HG03439 (cell line): ENCODE data around the gene GRIP2.

Source experiments
- ATAC-seq: cut with Tn5 transposase; IDR thresholded peaks from one replicate; pipeline ENCODE4 v1.9.1; 2021; ENCODE audit warnings: mild to moderate bottlenecking, moderate library complexity; ENCODE audit not compliant: unreplicated experiment

The GRIP2 gene

DNA sequence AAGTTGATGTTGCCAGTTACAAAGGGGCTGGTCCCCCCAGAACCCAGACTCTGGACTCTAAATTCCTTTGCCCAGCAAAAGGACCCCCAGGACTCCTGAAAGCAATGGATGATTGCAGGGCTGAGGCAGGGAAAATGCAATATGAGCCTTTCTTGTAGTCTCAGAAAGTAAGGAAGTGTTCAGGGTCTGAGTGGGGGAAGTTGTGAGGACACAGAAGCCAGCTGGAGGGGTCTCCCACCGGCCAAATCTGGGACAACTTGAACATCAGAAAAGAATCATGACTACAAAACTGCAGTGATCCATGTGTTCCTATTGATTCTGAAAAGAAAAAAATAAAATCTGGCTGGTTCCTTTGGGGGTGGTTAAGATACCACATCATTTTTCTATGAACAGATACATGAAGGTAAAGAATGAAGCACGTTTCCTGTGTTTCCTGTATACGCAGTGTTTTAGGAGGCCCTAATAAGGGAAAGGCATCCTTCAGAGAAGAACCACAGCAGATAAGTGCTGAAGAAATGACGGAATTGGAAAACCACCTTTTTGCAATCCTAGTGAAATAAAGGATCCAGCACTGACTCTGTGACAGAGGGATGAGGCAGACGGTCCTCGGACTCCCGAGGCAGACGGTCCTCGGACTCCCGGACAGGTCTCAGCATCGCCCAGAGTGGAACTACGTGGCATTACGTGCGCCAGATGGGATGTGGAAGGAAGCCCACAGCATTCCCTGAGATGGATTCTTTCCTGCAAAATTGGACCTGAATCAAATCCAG, 22.2 kb upstream of the GRIP2 start:
- ATAC-seq = no peak

DNA sequence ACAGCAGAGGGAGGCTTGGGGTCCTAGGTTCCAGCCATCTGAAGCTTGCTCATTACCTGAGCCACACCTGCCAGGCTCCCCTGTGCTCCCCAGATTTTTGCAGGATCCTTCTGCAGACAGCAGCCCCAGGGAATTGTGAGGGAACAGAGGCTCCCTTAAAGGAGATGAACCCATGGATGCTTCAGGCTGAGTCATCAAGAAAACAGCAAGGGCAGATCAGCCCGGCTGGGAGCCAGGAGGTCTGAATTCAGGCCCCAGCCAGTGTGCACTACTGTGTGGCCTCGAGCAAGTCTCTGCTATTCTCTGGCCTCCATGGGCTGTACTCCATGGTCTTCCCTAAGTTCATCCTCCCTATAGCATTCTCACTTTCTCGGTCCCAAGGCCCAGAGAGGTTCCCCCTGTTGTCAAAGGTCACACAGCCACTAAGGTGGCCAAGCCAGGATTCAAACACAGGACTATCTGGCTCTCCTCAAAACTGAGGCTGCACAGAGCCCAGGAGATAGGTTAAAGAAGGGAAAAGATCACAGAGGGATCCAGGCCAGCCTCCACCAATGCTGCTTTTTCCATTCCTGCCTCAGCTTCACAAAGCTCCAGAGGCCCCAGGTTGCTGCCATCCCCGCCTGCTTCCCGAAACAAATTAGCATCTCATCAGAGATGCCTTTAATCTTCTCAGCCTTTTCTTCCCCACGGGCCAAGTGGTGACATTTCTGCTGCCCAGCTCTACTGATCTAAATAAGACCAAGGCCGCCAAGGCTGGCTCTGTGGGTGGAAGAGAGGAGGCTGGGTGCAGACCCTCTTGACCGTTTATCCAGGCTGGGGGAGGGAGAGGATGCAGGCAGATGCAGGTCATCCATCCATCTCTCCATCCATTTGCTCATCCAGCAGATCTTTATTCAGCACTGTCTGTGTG, 21.2 kb upstream of the GRIP2 start:
- no peak for ATAC-seq

DNA sequence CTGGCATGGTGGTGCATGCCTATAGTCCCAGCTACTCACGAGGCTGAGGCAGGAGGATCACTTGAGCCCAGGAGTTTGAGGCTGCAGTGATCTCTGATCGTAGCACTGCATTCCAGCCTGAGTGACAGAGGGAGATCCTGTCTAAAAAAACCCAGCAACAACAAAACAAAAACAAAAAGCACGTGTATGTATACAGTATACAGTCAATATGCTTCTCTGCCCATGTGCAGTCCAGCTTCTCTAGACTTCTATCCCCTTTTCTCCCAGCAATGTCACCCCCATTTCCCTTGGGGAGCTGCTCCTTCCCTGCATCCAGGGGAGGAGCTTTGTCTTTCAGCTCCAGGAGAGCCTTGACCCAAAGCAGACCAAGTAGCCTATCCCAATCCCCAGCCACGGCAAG, 20.0 kb upstream of the GRIP2 start:
- ATAC-seq = no peak

DNA sequence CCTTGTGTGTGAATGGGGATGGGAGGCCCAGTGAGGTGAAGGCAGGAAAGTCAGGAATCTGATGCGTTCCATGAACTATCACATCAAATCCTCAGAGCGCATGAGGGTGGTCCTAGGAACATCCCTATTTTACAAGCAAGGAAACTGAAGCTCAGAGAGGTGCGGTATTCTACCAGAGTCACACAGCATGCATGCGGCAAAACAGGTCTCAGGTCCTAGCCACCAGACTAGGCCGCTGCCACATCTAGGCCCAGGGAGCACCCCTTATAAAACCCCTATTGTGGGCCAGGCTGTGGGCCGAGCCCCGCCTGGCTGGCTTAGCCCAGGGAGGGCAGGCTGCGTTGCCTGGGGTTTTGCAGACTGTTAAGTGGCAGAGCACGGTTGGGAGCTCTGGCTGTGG, 17.9 kb upstream of the GRIP2 start:
- ATAC-seq = no peak

DNA sequence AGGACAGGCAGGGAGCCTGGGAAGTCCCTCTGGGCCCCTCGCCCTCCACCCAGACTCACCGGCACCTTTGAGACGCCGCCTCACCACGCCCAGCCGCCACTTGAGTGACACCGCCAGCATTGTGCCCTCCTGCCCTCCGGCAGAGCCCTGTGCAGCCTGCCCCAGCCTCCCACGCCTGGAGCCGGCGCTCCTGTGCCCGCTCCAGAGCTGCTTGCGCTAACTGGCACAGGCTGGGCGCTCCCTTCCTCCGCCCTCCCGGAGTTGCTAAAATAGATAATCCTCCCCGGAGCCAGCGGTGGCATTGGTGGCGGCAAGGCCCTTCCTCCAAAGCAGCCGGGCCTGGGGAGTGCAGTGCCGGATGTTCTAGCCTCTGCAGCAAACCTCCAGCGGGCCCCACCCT, 15.7 kb upstream of the GRIP2 start:
- ATAC-seq = no peak

DNA sequence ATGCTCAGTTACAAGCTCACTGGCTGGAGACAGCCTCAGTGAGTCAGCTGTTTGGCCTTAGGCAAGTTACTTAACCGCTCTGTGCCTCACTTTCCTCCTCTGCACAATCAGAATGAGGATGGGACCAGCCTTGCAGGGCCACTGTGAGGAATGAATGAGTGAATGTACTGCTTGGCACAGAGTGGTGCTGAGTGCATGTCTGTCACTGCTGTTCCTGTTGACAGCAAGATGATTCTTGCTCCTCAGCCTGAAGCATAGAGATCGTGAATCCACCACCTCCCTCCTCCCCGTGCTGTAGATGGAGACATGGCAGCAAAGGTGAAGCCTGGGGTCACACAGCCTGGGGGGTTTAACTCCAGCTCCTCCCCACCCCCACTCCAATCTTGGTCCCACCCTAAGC, 14.6 kb upstream of the GRIP2 start:
- no peak for ATAC-seq

DNA sequence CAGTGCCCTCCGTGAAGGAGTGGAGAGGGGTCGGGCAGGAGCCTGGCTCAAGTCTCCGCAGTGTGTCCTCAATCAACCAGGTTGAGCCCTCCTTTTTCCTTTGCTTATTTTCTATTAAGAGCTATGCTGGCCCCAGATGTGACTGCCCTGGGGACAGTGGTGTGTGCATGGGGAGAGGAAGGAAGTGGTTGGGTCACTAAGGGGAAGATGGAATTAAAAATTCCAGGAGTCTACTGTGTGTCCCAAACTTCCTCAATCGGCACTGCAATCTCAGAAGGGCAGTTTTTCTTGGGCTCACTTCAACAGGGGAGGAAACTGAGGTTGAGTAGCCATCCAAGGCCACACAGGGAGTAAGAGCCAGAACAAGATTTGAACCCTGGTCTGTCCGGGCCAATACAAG, 13.7 kb upstream of the GRIP2 start:
- ATAC-seq = no peak

DNA sequence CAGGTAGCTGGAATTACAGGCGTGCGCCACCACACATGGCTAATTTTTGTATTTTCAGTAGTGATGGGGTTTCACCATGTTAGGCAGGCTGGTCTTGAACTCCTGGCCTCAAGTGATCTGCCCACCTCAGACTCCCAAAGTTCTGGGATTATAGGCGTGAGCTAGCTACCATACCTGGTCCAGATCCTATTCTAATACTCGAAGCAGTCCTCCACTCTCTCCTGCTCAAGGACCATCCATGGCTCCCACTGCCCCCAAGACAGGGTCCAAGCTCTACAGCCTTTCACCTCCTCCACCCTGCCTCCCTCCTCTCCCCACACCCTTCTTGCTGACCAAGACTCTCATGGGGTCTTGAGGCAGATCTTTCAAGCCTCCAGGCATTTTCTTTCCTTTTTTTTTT, 12.6 kb upstream of the GRIP2 start:
- ATAC-seq = no peak

DNA sequence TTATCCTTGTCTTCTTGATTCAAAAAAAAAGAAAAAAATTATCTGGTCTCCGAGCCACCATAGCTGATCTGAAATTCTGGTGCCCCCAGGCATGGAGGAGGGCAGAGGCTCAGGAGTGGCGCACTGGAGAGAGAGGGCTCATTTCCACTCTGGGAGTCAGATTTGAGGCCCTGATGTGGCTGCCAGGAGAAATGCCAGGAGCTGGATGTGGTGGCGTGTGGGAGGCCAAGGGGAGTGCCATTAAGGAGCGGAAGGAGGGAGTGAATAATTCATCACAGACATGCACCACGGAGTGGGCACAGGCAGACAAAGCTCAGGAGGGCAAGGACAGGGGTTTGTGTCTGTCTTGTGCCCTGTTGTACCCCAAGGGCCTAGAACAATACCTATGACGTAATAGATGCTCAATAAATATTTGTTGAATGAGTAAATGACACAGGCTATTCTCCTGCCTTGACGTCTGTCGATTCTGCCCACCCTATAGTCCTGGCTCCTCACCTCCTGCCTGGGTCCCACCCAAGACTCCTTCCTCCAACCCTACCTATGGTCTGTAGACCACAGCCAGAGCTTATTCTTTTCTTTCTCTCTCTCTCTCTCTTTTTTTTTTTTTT, 12.0 kb upstream of the GRIP2 start:
- no peak for ATAC-seq

DNA sequence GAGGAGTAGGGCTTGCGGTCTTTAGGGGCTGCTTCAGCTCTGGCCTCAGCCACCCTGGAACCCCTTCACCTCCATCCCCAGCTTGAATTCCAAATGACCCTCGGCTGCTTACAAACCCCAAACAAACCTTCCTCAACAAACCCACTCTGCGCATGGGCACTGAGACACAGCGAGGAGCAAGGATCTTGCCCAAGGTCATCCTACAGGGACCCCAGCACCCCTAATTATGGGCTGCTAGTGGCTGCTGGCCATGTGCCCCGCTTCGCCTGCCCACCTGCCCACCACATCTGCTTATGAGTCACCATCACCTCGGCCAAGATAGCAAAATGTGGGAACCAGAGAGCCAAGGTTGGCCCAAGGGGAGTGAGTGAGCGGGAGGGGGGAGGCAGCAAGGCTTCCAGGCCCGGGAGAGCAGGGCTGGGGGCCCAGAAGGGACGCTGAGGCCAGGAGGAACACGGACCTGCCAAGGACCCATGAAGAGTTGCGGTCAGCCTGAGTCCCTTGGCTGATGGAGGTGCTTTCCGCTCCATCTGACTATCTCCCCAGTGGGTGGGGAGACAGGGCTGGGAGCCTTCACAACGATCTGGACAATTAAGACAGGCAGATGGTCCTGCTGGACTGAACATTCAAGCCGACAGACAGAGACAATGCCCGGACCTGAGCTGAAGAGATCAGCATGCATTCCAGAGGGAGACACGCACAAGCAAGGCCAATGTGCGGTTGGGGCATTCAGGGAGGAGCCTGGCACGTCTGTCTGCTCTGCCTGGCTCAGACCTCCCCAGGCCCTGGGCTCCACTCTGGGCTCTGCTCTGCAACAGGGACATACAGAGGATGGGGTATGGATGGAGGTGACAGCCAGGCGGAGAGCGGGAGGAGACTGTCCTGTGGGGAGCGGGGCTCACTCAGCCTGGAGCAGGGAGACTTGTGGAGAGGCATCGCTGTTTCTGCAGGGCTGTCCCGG, 10.8 kb upstream of the GRIP2 start:
- no peak for ATAC-seq

DNA sequence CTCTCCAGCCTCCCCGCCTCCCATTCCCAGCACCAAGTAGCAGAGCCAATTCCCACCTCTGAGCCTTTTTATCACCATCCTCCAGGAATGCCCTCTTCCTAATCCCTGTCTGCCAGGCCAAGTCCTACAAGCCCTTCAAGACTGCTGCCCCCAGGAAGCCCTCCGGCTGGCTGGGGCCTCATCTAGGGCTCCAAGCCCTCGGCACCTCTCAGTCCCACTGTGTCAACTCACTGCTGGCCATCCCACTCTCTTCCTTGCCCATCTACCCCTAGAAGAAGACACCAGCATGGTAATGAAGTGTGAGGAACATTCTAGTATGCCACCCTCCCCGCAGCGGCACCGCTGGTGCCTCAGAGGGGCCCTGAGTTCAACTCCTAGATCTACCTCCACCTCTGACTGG, 10.0 kb upstream of the GRIP2 start:
- no peak for ATAC-seq

DNA sequence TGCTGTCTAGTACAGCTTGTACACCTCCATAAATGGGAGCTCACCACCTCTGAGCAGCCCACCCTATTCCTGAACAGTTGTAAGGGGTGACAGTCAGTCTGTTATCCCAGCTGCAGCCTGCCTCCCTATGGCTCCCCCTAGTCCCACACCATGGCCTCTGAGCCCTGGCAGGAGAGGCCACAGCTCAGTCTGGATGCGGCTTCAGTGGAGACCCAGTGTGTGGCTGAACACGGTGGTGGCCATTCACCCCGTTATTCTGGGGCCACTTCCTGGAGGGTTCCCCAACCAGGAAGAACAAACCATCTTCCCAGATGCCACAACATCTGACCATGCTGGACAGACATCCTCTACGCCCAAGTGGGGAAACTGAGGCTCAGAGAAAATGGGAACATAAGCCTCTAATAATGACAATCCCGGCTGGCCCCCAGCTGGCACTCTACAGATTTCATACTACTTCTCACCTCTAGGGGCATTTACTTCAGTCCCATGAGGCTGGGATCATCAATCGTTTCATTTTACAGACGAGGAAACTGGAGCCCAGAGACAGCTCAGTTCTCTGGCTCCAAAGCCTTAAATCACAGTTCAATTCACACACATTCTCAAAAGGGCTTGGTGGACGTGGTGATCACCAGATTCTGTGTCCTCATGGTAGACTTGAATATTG, 9.2 kb upstream of the GRIP2 start:
- no peak for ATAC-seq

DNA sequence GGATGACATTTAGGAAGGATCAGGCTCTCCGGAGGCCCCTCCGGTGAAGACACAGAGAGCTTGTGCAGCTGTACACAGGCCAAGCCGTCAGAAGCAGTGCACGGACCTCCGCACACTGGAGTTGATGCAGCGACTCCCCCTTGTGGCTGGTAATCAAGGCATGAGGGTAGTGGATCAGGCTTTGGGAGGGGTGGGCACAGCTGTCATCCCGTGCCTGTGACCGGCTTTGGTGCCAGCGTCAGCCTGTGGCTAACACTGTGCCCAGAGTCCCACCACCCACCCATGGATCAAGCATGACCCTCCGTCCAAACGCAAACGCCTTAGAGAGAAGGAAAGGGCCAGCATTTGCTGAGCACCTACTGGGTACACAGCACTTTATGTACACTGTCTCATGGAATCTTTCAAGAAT, 8.2 kb upstream of the GRIP2 start:
- ATAC-seq = no peak

DNA sequence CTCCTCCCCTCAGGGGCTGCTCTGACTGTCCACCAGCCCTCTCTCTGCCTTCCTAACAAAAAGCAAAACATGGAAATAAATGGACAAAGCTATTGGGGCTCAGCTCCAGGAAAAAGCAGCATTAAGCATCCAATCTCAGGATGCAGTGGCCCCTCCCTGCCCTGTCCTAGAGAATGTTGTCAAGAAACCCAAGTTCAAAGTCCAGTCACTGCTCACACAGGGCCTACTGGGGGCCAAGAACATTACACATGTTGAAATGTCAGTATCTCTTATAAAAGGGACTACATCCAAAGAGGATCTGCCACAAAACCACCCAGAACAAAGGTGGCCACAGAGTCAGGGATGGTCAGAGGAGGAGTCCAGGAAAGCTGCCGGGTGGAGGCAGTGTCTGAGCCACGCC, 7.6 kb upstream of the GRIP2 start:
- ATAC-seq = no peak

DNA sequence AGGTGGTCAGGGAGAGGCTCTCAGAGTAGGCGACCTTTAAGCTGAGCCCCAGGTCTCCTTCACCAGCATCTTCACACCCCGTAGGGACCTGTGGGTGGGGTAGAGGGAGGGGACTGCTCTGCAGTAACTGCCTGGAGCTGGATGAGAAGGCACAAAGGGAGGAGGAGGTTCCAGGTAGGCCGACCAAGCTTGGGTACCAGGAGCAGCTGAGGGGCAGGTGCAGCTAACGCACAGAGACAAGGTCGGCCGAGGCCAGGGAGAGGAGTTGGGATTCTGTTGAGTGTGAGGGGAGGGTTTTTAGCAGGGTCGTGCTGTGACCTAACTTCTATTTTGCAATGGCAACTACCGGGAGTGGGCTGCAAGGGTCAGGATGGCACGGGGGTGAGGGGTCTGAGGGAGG, 5.9 kb upstream of the GRIP2 start:
- no peak for ATAC-seq

DNA sequence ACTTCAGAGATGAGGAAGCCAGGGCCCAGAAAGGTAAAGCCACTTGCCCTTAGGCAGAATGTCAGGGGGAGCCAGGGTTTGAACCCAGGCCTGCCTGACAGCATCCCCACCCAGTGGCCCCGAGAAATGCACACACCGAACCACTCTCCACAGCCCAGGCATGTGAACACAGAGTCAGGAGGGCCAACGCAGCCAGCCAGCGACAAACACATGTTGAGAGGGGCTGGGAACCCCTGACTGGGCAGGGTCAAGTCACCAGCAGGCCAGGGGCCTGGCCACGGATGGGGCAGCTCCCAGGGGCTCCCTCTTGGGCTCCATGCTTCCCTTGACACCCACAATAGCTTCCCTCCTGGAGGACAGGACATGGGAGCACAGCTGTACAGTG, 5.1 kb upstream of the GRIP2 start:
- no peak for ATAC-seq

DNA sequence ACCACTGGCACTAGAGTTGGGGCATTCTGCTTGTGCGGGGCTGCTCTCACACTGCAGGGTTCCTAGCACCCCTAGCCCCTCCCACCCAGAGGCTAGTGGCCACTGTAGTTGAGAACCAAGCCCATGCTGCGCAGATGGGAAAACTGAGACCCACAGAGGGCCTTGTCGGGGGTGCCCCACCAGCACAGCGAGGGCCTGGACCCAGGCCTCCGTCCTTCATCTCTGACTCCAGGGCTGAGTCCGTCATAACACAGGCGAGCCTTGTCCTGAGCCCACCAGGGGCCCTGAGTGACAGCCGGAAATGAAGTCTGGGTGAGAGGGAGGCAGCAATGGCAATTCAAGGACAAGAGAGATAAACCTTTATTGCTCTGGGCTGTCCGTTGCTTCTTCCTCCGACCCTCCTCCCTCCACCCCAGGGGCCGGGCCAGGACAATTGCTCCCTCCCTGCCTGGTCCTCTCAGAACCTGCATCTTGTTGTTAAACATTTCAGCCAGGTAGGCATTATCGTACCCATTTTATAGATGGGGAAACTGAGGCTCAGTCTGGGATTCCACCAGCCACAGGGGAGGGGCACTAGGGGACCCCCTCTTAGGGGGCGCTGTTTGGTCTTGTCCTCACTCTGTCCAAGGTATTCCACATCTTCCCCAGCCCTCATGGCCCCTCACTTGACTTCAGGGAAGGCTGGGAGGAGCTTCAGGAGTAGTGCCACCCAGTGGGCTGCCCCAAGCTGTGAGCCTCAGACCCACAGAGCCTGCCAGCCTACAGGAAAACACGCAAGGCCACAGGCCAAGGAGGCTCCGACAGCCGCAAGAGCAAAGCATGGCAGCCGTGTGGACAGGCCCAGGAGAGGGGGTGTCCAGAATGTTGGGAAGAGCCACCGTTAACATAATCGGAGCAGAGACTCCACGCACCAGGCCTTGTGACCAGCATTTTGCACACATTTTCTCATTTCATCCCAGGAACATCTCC, 4.4 kb upstream of the GRIP2 start:
- ATAC-seq = no peak

DNA sequence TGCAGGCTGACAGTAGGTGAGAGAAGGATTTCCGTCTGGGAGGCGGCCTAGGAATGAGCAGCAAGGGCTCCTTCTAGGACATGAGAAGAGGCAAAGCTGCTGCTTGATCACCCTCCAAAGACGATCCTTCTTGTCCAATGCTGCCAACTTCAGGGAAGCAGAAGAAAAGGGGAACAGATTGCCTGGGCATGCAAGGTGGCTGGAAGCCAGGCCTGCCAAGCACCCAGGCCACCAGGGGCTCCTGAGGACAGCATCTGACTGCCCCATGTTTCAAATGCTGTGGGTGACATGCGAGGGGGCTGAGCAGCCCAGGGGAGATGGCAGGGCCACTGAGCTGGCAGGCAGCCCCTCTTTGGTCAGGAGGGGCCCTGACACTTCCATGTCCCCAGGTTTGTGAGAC, 3.3 kb upstream of the GRIP2 start:
- ATAC-seq = no peak

DNA sequence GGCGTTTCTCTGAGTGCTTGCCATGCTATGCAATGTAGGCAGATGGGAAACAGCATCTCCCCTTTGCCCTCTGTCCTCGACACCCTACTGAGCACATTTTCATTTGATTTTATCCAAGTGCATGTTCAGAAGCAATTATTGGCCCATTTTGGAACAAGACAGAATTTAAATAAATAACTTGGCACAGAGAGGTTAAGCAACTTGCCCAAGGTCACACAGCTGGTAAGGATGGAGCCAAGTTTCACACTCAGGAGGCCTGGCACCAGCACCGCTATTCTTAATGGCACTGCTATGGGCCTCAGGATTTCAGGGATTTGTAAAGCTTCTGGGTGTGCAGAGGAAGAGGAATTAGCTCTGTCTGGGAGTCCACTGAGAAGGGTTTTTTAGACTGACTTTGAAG, 2.5 kb upstream of the GRIP2 start:
- ATAC-seq = no peak
